ENCODE data around the gene MAP3K3. TPM values are rescaled to one million over a fixed set of nuclear protein-coding genes. Genes with fewer than 3 reads are reported as not detected.

The MAP3K3 gene
- polyA plus RNA-seq, 1 donor from 2014 or later, result 16.6 TPM

DNA sequence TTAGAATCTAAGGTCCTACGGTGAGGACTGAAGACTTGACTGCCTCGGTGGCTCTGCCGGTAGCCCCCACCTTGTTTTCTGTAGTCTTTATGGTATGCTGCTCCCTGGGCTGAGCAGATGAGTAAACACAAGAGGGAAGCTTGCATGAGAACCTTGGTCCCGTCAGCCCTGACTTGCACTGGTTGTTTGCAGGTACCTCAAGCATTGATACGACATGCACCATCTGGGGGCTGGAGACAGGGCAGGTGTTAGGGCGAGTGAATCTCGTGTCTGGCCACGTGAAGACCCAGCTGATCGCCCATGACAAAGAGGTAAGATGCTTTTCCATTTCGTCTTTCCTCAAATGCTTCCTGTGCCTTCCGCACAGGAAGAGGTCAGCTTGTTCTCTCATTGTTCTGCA is 42.6 kb upstream of the MAP3K3 start:
- Histone ChIP-seq H3K4me2 (ENCODE audit: low read length) (no peak overlapping the region), H3K9ac (ENCODE audit: low read length) (no peak overlapping the region), H3K4me3 (ENCODE audit: low read length) (no peak overlapping the region), H3K36me3 (ENCODE audit: insufficient read depth, low read length) (no peaks in the 10 kb centered on the region), H3K27me3 (ENCODE audit: insufficient read depth, low read depth, low read length) (no peaks in the 10 kb centered on the region), H3F3A (ENCODE audit: insufficient read depth, low read length, poor library complexity, severe bottlenecking) (no peaks in the 10 kb centered on the region), H3K9me3 (ENCODE audit: low read length) (no peaks in the 10 kb centered on the region), H2AFZ (ENCODE audit: low read depth, low read length) (no peak overlapping the region), H3K27ac (ENCODE audit: low read length) (no peak overlapping the region), H3K79me2 (replicated peaks; ENCODE audit: insufficient read depth, low read length) (peaks cover 8% of the 10 kb centered on the region), H4K20me1 (ENCODE audit: insufficient read depth) (no peaks in the 10 kb centered on the region), H3K9me2 (ENCODE audit: insufficient read depth, low read length) (no peaks in the 10 kb centered on the region)
- TF ChIP-seq RAD21 (conservative IDR thresholded peaks at IDR 0.05), result no peak
- TF ChIP-seq EZH2 (IDR thresholded peaks at IDR 0.05; ENCODE audit: borderline replicate concordance, insufficient read depth, low read length, poor library complexity, severe bottlenecking), result no peak

GRCh38 chr17:63587770-63588169 is 34.4 kb upstream of the MAP3K3 start:
- H3K4me2 ChIP-seq (ENCODE audit: low read length), result no peak overlapping the region
- no peaks in the 10 kb centered on the region for H3F3A ChIP-seq (ENCODE audit: insufficient read depth, low read length, poor library complexity, severe bottlenecking)
- no peak overlapping the region for H2AFZ ChIP-seq (ENCODE audit: low read depth, low read length)
- no peaks in the 10 kb centered on the region for H3K27me3 ChIP-seq (ENCODE audit: insufficient read depth, low read depth, low read length)
- no peaks in the 10 kb centered on the region for H3K9me2 ChIP-seq (ENCODE audit: insufficient read depth, low read length)
- H4K20me1 ChIP-seq (ENCODE audit: insufficient read depth), result no peaks in the 10 kb centered on the region
- no peaks in the 10 kb centered on the region for H3K9me3 ChIP-seq (ENCODE audit: low read length)
- H3K27ac ChIP-seq (ENCODE audit: low read length), result no peak overlapping the region
- H3K4me3 ChIP-seq (ENCODE audit: low read length), result no peak overlapping the region
- H3K9ac ChIP-seq (ENCODE audit: low read length), result no peak overlapping the region
- H3K79me2 ChIP-seq (replicated peaks; ENCODE audit: insufficient read depth, low read length), result no peaks in the 10 kb centered on the region
- no peak for TF ChIP-seq EP300 (conservative IDR thresholded peaks at IDR 0.05; ENCODE audit: poor library complexity, severe bottlenecking)
- TF ChIP-seq CTCF (IDR thresholded peaks at IDR 0.05; ENCODE audit: poor library complexity, severe bottlenecking), result no peak
- no peak for TF ChIP-seq RAD21 (conservative IDR thresholded peaks at IDR 0.05)
- TF ChIP-seq TAF1 (IDR thresholded peaks at IDR 0.05; ENCODE audit: low read depth), result no peak
- TF ChIP-seq POLR2AphosphoS5 (IDR thresholded peaks at IDR 0.05), result no peak
- peaks cover 10% of the 10 kb centered on the region for H3K36me3 ChIP-seq (ENCODE audit: insufficient read depth, low read length)

- Histone ChIP-seq H4K20me1 (ENCODE audit: insufficient read depth) (no peaks in the 10 kb centered on the region), H3K9me2 (ENCODE audit: insufficient read depth, low read length) (no peaks in the 10 kb centered on the region), H2AFZ (ENCODE audit: low read depth, low read length) (no peak overlapping the region), H3K36me3 (ENCODE audit: insufficient read depth, low read length) (peaks cover 10% of the 10 kb centered on the region), H3K4me2 (ENCODE audit: low read length) (no peak overlapping the region), H3K27ac (ENCODE audit: low read length) (no peak overlapping the region), H3K4me3 (ENCODE audit: low read length) (no peak overlapping the region), H3F3A (ENCODE audit: insufficient read depth, low read length, poor library complexity, severe bottlenecking) (no peaks in the 10 kb centered on the region), H3K9me3 (ENCODE audit: low read length) (no peaks in the 10 kb centered on the region), H3K9ac (ENCODE audit: low read length) (no peak overlapping the region), H3K79me2 (replicated peaks; ENCODE audit: insufficient read depth, low read length) (no peaks in the 10 kb centered on the region), H3K27me3 (ENCODE audit: insufficient read depth, low read depth, low read length) (no peaks in the 10 kb centered on the region)
- no peak for TF ChIP-seq REST (IDR thresholded peaks at IDR 0.05; ENCODE audit: borderline replicate concordance)
- no peak for TF ChIP-seq RAD21 (conservative IDR thresholded peaks at IDR 0.05)
- no peak for TF ChIP-seq EP300 (conservative IDR thresholded peaks at IDR 0.05; ENCODE audit: poor library complexity, severe bottlenecking)
Observed at GRCh38 chr17:63588797-63589196, 33.4 kb upstream of the MAP3K3 start.
